ENCODE results near the gene AK4.

AK4 gene

DNA sequence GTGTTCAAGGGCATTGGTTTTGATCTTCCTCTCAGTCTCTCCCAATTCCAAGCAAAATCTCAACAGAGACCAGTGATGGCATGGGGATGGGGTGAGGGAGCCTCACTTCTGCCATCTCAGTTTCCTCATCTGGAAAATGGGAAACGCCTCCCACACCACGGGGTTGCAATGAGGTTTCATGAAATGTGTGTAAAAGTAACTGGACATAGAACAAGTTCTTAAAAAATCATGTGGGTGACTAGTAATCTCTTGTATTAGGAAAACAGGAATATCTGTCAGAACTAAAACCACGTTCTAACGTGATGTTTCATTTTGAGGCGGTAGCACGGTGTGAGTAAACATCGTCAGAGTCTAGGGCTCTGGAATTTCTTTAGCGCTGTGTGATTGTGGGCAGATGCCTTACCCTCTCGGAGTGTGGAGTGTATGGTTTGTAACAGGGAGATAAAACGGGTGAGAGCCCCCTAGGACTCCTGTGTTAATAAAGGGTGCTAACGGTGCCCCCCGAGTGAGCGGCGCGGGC is 105.9 kb downstream of the AK4 start:
- DNase-seq, result no peak

DNA sequence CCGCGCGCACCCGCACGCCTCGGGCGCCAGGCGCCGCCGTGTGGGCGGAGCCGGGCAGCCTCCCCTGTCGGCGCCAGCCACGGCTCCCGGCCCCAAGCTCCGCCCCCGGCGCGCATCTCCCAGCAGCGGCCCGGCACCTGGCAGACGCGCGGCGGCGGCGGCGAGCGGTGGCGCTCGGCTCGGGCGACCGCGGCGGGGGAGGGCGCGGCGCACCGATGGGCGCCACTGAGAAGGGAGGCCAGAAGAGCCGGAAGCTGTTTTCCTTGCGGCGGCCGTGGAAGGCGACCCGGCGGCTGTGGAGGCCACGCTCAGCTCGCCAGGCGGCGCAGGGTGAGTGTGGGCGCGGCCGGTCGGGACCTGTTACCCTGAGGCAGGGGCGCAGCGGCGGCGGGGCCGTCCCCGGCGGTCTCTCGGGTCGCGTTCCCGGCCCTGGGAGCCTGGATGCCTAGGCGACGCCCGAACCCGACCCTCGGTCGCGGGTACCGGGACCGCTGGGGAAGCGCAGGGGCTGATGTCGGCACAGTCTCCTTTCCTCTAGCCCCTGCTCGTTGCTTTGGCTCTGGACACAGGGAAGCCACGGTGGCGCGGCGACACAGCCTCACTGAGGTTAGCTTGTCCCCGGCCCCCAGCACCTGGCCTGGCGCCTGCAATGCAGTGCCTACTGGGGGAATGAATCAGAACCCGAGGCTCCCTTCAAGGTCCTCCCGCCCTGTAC is 106.5 kb downstream of the AK4 start:
- peak; percentile 36 to 77 for DNase-seq

DNA sequence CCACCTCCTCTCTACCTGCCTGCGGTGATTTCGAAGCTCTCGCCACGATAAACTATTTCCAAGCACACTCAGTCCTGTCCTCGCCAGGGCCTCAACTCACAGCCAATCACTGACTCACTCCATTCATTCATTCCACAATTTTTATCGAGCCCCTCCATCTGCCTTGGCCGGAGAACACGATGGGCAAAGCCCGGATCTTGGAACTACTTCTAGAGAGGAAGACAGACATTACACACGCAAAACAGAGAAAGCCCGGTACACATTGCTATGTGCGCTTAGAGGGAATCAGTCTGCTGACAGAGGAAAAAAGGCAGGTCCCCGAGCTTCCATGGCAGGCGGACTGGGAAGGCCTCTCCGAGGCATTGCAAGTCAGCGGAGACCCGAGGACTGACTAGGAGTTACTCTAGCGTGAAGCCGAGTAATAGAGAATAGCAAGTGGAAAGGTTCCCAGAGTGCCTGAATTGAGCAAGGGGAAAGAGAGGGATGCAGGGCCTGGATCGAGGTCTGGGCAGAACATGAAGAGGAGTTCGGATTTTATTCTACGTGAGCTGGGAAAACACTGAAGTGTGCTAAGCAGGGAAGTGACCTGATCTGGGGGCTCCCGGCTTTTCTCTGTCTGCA is 107.1 kb downstream of the AK4 start:
- DNase-seq, result peak; percentile 33 to 50

DNA sequence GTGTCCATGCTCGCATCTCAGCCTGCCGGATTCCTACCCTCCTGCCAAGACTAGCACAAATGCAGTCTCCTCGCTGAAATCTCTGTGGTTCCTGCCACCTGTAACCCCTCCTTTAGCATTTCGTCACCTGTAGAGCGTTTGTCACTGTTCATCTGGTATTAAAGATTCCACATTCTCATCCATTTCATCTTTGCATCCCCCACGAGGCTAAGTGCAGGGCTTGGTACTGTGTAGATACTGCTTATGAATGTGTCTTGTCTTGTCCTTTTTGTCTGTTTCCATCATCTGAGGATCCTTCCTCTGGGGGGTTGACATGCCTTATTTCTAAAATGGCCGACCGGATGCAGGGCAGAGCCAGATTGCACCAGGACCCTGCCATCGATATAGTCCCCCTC is 107.7 kb downstream of the AK4 start:
- peak; percentile 18 to 43 for DNase-seq

DNA sequence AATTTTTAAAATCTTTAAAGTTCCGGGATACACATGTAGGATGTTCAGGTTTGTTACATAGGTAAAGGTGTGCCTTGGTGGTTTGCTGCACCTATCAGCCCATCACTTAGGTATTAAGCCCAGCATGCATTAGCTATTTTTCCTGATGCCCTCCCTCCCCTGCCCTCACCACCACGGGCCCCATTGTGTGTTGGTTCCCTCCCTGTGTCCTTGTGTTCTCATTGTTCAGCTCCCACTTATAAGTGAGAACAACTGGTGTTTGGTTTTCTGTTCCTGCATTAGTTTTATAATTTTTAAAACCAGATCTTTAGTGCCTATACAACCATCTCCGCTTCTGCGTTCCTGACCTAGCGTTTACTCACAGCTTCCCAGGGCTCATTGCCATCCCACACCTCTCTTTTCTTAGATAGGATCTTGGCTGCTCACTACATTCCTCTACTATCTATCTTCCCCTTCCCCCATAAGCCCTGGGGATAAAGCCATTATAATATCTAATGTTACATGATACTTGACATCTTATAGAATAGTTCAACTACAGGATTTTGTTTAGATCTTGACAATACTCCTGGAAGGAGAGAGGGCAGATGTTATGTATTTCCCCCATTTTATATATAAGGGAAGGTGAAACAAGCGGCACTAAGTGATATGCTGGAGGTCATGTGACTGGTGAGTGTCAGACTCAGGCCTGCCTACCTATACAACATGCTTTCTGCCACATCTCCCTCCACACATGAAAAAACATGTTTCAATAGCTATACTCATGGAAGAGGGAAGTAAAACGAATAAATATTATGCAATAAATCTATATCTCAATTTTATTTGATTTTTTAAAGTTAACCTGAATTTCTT is 109.1 kb downstream of the AK4 start:
- DNase-seq, result no peak

DNA sequence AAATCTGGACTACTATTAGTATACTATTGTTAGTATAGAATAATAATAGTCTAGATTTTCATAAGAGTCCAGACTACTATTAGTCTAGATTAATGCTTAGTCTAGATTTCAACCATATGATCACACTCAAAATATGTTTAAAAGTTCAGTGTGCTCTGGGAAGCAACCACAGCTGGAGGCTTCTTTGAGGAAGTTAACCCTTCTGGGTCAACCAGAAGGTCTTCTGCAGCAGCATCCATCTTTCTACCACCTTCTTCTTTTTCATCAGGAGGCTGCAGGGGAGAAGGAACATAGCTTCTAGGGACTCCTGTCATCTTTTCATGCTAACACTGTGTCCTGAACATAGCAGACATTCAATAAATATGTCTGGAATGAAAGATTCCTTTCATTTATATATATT is 110.1 kb downstream of the AK4 start:
- DNase-seq, result no peak

DNA sequence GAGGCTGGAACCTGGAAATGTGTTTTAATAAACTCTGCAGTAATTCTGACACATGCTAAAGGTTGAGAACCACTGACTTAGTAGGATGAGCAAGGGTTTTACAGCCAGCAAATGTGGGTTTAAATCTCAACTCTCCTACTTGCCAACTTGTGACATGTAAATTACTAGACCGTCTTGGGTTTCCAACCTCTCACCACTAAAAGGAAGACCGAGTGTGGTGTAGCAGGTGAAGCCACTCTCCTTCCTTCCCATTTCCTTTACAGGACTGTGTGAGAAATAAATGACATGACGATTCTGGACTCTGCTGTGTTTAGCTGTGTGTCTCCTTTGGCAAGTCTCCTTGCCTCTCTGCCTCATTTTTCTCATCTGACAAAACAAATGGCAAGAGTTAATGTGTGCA is 111.8 kb downstream of the AK4 start:
- DNase-seq, result no peak

DNA sequence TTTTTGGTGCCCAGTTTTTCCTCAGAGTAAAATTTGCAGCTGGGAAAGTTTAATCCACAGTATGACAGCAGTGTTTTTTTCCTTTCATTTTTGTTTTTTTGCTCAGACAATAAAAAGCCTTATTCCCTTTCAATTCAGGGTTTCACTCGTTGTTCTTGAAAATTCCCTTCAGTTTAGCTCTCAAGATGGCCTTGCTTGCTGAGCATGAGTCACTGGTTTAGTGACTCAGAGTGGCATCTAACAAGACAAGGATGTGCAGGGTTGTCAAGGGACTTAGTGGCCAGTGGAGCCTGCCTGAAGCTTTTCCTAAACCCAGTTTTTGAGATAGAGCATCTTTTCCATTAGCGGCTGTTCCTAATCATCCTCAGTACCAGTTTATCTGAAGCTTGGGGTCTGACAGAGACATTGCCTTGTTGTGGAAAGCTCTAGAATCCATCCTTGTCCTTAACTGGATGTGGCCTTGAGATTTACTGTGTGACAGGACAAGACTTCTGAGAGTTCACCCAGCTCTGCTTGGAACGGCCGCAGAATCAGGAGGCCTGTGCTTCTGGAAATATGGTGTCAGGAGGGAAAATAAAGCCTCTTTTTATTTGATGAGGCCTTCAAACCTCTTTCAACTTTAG is 113.0 kb downstream of the AK4 start:
- no peak for DNase-seq

DNA sequence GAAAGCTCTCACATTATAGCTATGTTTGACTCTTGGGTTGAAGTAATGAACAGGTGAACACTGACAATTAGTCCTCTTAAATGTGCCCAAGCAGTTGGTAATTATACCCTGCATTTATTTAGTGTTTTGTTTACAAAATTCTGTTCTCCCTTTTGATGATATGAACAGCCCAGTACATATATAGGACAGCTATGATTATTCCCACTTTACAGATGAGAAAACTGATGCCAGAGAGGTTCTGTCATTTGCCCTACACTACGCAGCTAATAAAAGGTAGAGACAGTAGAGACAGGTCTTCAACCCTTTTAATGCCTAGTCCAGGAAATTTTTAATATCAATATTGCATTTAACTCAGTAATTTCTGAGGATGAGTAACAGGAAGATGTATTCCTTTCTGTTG is 115.3 kb downstream of the AK4 start:
- DNase-seq, result no peak

DNA sequence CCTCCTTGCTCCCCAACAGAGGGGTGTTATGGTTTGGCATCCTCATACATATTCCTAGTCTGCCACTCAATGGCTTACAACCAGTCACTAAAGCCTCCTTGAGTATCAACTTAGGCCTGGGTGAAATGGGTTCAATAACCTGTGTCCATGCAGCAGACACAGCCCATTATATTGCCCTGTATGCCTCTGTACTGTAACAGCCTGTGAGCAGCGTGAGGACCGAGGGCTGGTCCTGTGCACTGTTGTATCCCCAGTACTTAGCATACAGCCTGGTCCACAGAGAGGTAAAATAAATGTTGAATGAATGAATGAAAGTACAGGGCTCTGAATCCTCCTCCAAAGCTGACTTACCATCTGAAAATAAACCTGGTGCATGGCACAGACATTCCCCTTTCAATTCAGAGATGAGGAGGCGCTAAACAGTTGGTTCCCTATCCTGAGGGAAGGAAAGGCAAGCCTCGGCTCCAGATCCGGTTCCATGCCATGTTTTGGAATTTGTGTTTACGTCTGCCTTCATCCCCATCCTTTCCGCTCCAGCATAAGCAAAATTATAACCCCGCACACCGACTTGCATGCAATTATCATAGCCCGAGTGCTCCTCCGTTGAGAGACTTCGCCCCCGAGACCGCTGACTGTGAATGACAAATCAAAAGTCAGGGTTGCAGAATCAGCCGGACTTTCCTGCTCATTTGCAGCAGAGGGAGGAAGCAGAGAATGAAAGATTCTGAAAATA is 116.4 kb downstream of the AK4 start:
- peak; percentile 71 to 93 for DNase-seq

DNA sequence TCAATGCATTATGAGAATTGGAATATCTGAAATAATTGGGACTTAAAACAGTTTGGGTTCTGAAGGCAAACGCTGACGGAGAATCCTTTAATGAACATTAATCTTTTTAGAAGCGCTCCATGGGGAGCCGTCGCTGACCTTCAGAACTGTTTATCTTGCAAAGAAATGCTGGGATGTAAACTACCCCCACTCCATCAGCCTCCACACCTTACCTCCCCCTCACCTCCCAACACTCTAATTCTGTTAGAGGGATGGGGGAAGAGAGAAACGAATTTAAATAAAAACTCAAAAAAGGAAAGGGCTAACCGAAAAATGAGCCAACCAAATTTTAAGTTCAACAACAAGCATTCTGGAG is 117.3 kb downstream of the AK4 start:
- peak in 1 of 2 experiments; percentile 47 for DNase-seq

DNA sequence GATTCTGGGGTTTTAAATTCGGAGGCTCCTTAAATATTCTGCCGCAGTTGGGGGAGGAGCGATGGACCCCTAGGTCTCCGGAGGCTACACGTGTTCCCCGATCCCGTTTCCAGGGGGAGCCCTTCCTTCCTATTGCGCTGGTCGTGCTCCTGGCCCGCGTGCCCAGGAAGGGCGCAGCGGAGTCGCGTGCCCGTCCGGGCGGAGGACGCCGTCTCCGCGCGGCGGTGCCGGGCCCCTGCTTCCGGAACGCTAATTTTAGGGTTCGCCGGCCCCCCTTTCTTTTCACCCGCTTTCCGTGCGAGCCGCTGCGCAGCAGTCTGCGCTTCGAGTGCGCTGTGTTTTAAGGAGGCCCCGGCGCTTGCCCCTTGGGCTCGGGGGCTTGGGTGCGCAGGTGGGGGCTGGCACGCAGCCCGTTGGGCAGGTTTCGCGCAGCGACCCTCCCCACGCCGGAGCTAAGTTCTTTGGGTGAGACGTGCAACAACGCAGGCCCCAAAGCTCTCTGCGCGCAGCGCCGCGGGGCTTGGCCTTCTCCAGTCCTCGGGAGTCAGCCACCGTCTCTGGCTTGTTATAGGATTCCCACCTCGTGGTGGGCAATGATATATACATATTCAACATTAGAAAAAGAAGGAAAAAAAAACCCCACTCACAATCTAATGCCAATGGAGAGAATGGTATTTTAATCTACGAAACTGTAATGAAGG is 117.8 kb downstream of the AK4 start:
- peak; percentile 74 to 87 for DNase-seq

DNA sequence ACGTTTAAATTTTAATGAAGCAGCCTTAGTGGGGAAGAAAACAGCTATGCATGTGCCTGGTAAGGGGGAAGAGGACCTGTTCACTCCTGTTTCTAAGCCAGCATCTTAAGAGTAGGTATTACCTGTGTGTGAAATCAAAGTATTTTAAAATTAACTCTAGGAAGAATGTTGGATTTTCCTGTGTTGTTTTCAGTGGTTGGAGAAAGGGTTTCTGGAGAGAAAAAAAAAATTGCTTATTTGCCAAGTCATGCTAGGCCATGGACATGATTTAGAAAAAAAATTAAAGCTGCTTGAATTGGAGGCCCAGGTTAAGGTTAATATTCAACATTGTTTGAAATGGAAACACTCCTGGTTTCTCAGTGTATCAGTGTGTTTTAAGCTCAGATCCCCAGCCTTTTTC is 118.5 kb downstream of the AK4 start:
- DNase-seq, result no peak

DNA sequence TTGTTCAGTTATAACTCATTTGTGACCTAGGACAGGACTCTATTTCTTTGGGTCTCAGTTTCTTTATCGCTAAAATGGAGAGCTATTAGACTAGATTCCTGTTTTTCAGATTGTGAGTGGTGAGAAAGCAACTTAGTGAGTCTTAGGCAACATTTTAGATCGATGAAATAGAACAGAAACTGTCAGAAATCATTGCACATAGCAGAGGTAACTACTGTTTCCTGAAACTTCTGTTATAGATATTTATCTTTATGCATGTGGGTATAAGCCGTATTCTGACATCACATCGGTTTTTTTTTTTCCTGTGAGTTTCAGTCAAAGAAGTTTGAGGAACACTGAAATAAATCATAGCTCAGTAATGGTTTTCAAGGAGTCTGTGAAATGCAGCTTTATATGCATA is 119.3 kb downstream of the AK4 start:
- no peak for DNase-seq

DNA sequence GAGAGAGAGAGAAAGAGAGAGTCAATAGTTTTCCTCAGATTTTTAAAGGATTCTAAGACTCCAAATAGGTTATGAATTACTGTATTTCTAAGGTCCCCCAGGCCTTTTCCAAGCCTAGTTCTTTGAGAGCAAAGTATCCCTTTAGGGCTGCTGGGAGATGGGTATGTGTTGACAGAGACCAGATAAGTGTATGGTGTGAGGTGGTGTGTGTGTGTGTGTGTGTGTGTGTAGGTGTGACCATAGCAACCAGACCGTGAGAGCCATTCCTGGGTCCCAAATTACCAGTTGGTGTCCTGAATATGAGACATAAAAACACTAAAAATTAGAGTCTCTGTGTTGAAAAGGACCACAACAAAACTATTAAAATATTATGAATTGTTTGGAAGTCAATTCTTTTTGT is 119.7 kb downstream of the AK4 start:
- no peak for DNase-seq

DNA sequence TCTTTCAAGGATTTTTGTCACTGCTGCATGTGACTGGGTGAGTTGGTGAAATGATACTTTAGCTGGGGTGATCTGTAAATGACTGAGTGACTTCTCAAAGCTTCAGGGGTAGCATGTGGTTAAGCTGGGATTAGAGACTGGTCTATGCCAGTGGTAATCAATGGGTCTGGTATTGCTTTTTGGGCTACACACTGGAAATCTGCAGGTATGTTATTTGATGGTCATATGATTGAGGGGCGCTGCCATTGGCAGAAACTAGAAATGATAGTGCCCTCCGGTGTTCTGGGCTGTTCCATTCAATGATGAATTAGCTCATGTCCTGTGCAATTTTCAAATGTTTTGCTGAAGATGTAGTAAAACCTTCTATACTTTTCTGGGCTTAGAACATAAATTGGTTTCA is 121.6 kb downstream of the AK4 start:
- peak in 1 of 2 experiments; percentile 6 for DNase-seq

DNA sequence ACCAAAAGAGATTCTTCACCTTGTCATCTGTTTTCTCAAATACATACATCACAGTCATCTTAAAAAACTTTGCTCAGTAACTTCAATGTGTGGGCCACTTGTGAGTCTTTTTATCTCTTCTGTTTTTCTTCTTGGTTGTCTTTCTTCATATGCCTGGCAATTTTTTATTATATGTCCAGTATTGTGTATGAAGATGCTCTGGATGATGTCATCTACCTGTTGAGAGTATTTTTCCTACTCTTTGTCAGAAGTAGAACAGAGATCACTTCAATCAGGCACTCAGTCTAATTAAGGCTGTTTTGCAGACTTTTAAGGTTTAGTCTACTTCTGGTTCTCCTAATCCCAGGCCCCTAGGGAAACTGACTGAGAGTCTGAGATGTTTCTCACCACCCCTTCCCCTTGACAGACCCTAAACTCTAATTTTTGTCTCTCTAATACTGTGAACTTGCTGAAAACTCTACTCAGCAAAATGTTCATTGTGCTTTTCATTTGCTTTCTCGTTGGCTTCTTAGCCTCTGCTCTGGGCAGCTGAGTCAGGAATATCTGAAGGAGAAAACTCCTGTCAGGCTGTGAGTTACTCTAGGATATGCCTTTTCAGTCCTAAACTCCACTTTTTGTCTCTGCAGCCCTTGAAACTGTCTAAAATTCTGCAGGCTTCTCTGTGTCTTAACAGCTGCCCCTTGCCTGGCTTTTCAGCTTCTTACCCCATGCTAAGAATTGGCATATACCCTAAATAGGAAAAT is 128.4 kb downstream of the AK4 start:
- no peak for DNase-seq

DNA sequence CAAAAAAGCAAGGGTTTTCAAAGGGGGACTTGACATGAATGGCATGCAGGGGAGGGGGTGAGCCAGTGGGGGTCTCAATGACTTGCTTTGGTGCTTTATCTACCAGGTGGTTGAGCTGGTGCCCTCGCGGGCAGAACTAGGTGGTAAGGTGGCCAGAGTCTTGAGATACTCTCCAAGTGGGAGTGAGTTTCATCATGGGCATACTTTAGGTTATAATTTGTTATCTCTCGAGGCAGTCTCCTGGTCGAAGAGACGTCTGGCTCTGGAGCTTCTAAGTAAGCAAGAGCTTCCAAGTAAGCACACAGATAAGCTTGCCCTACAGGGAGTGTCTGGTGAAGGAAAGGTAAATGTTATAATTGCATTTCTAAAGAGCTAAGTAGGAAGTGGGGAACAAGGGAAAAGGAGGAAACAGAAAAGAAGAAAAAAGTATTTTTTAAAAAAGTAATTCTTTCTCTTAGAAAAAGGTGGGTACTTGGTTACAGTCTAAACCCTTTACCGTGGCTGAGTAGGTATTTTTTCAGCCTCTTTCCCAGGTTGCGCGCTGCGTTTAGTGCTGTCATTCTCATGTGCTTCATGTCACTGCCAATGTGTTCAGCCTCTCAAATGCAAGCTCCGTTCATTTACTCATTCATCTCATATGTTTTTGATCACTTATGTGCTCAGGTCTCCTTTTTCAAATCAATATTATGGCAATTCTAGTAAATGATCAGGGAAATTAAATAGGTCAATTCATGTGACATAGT is 129.8 kb downstream of the AK4 start:
- no peak for DNase-seq

DNA sequence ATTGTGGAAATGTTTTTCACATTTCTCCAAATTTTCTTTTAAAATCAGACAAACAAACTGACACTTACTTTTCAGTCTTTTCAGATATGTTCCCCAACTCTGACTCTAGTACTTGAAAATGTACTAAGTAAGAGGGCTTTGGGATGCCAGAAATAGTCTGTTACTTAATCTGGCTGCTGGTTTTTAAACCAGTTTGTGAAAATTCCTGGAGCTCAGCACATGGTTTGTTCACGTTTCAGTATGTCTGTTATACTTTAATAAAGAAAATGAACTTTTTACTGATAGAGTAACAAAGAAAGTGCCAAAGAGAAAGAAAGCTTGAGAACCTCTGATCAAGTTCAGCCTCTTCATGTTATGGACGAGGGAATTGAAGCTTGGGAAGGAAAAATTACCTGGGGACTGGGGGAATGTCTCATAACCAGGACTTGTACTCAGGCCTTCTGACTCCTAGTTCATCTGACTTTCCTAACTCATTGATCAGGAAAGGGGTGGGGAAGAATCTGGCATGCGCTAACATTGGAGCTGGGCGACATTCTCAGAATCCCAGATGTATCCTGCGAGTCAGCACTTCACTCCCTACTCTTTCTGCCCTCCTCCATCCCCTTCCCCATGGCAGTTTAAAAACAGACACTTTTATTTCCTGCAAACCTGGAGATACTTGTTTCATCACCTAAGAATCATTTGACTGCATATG is 130.5 kb downstream of the AK4 start:
- no peak for DNase-seq

Measured in NCI-H524 (cell line).